Stimulated activated CD4-positive, alpha-beta T cell treated with anti-CD3 and anti-CD28 coated beads, Interleukin-1b, Interleukin-23, amount 100 ng/mL, for 48 hours (primary cell): ENCODE results near the gene PAM.

Source experiments
- DNase-seq: peaks from one replicate; pipeline ENCODE4 v3.0.0-alpha.2; 2020

The PAM gene

DNA sequence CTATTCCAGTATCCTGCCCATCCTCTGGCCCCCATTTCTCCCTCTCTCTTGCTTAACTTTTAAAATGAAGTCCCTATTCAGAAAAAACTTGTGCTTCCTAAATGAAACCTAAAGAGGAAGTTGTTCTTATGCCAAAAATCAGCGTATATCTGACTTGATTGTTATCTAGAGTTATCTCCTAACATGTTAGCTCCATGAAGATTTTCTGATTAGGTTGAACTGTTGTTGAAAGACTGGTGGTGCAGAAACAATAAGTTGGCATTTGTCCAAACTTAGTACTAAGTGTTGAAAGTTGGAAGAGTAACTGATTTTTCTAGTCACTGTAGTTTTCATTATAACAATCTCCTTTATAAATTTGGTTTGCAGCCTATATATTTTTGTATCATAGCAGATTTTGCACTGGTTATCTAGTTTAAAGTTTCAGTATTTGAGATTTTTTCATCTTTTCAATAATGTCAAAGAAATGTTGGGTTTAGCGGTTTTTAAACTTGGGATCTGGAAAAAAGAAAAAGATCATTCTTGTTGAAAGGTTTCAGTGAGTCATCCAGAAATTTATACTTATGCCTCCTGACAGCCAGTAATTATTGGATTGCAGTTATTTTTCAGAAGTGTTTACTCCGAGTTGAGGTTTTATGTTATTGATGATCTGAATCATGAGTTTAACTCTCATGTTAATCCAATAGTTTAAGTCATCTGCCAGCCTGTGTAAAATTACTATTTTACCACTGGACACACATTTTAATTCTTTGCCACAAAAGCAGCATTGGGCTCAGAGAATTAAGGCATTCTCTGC lies 60.6 kb downstream of the PAM start:
- no peak for DNase-seq

DNA sequence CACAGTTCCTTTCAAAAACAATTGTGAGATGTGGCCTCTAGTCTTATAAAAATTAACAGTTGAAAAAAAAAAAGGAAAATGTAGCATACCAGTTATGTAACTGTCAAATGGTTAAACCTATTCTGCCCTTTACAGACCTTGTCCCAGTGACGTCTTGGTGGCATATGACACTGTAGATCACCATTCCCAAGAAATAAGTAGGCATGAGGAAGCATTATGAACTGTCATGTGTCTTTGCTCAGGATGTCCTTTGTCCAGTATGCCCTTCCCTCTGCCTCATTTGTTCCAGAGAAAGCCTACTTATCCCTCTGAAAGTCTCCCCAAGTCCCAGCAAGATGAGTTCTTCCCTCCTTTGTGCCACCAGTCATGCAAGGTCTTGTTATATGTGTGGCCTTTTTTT lies 63.2 kb downstream of the PAM start:
- DNase-seq = no peak

DNA sequence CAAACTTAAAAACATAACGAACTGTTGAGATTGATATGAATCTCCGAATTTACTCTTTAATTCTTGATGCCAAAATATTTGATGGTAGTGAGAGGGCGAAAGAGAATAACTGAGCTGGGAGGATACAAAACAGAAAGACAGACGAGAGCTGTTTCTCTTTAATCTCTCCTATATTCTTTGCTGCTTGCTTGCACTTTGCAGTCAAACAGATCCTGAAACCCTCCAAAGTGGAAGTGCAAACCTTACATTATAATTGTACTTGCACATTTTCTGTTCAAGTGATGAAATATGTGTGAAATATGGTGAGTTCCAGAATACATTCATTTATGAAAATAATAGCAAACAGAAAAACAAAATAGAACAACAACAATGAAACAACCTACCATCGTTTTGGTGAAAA lies 63.8 kb downstream of the PAM start:
- no peak for DNase-seq

DNA sequence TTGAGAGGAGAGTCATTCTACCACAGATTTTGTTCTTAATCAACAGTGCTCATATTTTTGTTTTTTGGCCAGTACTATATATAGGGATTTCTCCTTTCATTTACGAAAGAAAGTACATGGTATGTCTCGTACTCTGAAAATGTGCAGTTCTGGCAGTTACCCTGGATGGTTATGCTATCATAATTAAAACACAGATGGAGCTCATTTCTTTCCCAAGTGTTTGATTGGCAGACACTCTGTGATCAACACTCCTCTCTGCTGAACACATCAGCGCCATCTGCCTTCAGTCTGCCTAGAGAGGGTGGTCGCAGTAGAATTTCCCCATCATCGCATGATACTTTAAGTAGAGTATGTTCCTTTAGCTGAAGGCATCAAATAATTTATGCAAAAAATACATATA lies 64.5 kb downstream of the PAM start:
- DNase-seq = no peak

DNA sequence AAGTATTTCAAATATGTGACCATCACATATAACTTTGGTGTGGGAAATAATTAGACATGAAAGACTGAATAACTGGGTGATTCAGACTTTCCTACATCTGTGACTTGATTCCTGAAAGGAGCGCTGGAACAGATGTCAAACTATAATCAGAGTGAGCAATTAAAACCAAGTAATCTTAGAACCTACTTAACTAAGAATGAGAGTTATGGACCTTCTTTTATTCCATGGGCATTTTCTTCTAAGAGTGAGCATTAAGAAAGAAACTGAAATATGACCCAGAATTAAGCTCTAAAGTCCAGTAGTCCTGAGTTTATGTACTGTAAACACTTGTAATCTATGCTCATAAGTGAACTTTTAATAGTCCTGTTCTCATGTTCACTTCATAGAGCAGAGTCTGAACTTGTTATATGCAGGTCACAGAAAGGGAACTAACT lies 68.4 kb downstream of the PAM start:
- DNase-seq = no peak

DNA sequence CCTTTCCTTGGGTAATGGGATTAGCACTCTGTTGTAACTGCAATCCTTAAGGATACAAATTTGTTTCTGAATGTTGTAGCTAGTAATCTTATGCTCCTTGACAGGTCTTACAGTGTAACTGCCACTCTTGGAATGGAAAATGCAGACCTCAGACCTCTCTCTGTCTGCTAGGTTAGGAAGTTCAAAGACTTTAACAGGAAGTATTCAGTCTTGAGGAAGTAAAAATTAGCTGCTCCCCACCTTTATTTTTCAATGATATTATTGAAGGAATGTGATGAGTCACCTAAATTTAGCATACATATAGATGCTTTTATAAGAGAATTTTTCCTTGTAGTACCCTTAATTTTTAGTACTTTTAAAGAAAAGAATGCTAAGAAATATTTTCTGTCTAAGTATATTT lies 71.5 kb downstream of the PAM start:
- no peak for DNase-seq

DNA sequence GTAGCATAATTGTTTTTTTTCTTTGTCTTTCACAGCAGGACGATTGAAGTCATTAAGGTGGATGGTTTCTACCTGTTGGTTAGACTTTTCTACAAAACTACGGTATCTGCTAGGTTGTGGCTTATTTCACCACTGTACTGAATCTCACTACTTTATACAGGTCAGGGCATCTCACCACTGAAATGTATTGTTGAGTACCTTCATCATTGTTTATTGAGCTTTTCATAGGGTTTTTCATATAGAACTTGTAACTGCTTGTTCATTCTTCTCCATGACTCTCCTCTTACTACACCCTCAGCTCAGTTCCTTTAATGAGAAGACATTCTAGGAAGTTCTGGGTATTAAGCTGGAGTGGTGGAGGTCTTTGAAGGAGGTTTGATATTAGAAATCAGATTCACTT lies 75.1 kb downstream of the PAM start:
- no peak for DNase-seq

DNA sequence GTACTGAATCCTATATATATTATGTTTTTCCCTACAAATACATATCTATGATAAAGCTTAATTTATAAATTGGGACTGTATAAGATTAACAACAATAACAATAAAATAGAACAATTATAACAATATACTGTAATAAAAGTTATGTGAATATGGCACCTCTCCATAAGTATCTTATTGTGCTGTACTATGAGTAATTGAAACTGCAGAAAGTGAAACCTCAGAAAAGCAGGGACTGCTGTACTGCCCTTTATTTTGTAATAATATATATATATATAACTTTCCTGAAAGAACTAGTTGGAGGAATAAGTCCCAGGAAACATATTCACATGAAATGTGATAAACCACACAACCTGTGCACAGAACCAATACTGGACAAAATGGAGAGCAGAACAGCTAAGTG lies 77.3 kb downstream of the PAM start:
- no peak for DNase-seq

DNA sequence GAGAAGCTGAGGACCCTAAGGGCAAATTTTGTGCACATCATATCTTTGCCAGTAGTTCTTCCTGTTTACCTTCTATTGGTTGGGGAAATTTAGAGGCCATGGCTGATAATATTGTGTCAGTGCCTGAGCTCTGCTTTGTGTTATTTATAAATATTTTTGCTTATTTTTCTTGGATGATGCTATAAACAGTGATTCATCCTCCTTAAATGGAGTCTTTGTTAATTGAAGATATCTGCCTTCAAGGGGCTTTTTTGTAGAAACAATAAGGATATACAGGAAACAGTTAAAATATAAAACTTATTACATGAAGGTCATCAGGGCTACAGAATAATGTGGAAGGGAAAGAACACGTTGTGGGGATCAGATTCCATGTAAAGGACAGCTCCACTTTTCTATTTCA lies 78.0 kb downstream of the PAM start:
- DNase-seq = no peak

DNA sequence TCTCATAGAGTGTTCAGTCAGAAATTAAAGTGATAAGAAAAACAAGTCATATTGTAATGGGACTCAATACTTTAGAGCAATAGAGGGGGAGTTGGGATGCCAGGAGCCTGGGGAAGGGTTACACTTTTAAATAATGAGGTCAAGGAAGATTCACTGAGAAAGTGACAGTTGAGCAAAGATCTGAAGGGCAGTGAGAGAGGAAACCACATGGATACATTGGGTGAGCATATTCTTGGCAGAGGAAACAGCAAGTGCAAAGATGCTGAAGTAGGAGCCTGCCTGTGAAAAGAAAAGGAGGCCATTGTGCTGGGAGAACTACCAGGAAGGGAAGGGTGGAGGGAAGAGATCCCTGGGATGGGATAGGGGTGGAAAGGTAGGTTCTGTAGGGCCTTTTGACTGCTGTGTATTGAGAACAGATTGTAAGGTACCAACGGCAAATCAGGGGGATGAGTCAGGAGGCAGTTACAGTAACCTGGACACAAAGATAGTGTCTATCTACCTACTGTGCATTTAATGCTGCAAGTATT lies 79.4 kb downstream of the PAM start:
- DNase-seq = no peak

DNA sequence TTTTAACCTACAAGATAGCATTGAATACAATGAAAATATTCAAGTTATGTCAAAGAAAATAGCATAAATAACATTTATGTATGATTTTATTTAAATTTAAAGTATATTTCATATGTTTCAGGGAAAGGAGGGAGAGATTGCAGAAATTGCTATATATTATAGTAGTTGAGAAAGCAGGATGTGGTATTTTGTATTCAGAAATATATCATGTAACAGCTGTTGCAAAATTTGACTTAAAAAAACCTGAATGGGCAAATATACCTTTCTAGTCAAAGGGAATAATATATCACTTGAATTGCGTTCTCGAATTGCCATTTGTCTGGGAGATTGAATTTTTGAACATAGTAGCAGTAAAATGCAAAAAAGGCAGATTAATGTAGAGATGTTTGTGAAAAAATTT lies 80.6 kb downstream of the PAM start:
- no peak for DNase-seq

DNA sequence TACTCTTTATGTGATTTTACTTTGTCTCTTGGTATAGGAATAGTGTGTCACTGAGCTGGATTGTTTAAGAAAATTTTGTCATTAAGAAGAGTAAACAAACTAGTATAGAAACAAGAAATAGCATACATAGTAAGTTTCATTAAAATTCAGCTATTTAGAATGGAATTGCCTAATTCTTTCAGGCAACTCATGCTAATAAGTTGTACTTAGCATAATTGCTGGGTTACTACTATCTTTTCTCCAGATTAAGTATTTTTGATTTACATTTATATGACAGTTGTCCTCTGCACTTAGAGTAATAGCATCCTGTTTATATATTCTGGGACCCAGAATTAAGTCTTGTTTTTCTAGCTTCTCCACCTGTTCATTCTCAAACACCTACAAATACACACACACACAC lies 85.9 kb downstream of the PAM start:
- no peak for DNase-seq

DNA sequence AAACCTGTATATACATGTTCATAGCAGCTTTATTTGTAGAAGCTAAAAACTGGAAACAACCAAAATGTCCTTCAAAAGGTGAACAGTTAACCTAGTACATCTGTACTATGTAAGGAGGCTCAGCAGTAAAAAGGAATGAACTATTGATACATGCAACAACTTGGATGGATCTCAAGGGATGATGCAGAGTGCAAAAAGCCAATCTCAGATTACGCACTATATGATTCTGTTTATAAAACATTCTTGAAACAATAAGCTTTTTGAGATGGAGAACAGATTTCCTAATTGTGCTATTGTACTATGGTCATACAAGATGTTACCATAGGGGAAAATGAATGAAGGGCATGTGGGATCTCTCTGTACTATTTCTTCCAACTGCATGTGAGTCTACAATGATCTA lies 88.9 kb downstream of the PAM start:
- no peak for DNase-seq

DNA sequence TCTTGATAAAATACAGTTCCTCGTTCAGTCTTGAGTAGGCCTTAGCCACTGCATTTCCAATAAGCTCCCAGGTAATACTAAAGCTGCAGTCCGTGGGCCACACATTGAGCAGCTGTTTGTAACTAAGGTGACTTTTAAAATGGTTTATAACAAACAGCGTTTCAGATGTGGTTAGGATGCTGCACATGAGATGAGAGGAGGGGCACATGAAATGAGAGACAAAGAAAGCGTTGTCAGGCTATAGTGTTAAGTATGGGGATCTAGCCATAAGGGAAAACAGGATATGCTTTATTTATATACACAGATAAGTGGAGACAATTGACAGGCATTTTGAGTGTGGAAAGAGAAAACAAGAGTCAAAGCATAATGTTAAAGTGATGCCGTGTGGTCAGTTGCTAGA lies 89.9 kb downstream of the PAM start:
- DNase-seq = no peak

DNA sequence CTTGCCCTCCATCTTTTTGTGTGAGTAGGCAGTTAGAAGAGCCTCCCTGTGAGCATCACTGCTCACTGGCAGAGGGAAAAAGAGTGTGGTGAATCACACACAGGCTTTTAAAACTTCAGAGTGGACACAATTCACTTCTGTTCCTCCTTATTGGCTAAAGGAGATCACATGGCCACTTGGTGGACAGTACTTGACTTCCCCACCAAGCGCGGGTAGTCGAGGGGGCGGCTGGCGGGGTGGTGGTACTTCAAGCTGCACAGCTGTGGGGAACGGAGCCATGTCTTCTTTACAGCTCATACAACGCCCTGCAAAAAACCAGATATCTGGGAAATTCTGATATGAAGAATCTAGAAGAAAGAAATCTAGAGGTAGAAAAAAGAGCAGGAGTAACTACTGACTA lies 95.4 kb downstream of the PAM start:
- no peak for DNase-seq

DNA sequence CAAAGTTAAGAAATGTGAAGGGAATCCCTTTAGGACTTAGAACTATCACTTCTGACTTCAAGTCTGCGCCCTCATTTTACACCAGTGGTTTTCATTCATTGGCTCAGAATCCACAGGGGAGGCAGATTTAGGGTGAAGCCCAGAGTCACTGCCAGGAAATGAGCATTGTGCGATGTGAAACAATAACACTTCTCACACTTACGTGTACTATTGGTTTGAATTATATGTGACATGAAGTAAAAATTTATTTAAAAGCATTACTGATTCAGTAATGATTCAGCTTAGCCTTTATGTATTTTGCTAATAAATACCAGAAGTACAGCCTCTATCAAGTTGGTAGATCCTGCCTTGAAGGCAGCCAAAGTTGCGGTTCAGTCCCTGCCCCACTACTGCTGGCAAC lies 98.6 kb downstream of the PAM start:
- peak; percentile 10 for DNase-seq

DNA sequence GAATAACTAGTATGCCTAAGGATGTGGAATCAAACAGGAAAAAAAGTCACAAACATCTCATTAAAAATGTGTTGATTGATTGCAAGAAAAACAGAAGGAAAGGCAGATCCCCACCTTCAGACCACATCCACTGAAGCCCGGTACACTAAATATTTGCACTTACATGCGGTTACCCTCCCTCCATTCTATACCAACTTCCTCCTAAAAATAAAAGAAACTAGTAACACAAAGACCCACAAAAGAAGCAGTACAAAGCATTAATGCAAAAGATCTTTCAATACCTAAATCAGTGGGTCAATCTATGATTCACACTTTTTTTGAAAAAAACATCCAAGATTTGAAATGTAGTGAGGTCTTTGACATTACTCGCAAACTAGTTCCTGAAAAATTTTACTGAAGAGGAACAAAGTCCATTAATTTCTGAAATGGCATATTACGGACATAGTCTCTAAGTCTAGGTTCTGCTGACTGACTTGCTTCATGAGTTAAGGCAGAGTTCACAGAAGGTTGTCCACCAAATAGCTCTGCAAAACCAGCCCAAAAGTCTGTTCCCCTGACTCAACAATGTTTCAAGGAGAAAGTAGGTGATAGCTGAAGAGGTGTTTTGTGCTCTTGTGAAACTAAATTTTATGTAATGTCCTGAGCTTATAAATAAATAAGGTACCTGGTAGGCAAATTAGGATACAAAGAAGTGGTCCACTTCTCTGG lies 100.7 kb downstream of the PAM start:
- DNase-seq = no peak

DNA sequence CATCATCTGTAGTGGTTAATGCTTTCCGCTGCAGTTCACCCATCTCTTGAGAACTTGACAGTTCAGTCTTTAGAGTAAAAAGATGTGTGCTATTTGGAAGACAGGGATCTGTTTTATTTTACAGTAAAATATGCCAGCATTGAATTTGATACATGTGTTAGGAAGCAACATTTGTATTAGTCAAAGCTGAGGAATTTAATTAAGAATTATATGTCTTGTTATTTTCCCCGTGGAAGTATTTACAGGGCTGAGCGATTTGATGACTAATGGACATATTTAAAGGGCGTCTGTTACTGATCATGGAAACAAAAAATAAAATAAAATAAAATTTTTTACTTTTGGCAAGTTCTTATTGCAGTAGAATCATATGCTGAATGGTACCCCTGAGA lies 101.3 kb downstream of the PAM start:
- no peak for DNase-seq

DNA sequence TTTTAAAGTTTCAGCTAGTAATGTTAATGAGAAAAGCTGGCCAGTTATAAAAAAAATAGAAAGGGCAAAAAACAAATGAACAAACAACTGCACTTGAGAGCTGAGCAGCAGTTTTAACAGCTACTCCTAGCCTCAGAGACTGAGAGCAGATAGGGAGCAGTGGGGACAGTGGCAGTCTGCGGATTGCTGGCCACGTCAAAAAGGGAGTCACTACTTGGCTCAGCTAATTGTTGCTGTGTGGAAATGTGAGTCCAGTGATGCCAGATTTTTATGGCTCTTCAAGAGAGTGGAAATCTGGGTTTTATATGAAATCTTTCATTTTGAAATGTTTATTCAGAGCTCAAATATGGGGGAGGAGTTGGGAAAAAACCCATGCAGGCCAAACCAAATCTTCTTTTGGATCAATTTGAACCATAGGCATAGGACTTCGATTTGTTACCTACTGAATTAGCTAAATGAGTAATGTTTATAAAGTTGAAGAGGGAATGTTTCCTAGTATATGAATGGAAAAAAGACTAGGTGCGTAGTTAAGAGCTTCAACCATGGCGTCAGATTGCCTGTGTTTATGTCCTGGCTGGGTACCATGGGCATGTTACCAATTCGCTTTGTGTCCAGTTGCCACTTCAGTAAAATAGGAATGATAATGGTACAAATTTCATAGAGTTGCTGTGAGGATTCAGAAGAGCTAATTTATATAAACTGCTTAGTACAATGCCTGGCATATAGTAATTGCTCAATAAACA lies 102.1 kb downstream of the PAM start:
- no peak for DNase-seq

DNA sequence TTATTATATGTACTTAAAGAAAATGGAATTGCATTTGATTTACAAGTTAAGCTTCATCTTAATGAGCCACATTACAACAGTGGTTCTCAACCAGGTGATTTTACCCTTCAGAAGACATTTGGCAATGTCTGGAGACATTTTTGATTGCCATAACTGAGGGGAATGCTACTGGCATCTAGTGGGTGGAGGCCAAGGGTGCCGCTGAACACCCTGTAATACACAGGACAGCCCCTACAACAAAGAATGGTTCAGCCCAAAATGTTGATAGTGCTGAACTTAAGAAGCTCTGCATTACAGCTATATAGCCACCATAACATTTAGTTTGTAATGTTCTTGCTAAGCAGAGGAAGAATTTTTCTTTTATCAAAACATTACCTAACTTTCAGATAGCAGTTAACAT lies 103.1 kb downstream of the PAM start:
- no peak for DNase-seq

DNA sequence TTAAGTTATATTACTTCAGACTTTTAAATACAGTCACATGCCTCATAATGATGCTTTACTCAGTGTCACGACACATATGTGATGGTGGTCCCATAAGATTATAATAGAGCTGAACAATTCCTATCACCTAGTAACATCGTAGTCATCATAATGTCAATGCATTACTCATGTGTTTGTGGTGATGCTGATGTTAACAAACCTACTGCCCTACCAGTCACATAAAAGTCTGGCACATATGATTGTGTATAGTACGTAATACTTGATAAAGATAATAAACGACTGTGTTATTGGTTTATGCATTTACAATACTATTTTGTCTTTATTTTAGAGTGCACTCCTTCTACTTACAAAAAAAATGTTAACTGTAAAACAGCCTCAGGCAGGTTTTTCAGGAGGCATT lies 103.7 kb downstream of the PAM start:
- no peak for DNase-seq

DNA sequence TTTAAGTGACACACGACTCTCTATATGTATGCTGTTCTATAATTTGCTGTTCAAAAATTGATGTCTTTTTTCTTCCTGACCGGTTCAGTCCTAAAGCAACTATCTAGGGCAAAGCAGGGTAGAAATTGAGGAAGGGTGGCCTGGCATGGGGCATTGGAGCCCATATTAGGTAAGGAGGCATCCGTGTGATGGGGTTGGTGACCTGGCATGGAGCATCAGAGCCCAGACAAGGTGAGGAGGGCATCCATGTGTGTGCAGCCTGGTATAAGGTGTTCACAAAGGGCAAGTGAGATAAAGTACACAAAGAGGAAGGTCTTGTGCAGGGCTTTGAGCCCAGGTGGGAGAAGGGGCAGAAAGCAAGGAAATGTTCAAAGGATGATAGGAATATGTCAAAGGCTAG lies 104.9 kb downstream of the PAM start:
- no peak for DNase-seq

DNA sequence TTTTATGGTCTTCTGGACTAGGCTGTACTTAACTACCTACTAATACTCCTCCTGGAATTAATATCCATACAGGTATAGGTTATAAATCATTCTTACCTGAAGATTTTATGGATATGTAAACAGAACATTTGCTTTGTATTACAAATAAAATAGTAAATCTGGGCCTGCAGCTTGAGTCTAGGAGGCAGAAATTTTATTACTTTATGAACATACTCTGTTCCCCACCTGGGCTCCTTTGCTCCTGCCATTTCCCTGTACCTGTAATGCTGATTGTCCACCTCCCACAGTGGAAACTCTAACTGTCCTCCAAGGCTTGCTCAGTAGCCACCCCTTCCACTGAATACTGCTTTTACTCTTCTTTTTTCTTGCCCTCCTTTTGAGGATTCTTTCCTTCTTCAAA lies 108.0 kb downstream of the PAM start:
- DNase-seq = no peak
